ENCODE results near the gene NOX4. TPM values are rescaled to one million over a fixed set of nuclear protein-coding genes. Genes with fewer than 3 reads are reported as not detected.

Gene NOX4
- total RNA-seq, 1 experiment from 2014 or later: 3.0 TPM

DNA sequence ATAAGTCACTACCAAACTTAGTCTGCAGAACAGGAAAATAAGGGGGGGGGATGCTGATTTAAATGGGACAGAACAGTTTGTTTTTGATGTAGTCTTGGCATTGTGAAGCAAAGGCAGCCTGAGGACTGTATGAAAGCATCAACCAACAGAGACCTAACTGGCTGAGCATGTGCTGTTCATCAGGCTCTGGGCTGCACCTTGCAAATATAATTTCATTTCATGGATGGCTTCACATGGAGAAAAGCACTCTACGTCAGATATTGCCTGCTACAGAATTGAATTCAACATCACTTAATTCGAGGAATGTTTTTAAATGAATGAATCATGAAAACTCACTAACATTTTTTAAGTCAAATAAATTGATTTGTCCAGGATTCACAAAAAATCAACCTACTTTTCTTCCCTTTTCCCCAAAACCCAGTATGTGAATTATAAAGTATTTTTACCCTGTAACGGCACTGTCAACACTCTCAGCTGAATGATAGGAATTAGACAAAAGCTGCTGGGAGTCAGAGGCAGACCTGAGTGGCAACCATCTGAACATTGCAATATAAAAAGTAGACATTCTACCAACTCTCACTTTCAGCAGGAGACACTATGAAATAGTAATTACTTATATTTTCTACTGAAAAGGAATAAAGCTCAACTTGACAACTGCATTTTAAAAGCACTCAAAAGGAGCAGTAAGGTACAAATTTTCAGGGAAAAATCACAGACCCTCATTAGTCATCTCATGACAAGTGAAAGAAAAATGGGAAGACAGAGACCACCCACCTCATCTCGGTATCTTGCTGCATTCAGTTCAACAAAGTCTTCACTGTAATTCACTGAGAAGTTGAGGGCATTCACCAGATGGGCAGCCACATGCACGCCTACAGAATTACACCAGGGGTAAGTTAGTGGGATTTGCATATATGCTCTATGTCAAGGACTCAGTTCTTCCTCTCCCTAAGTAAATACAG is 47.5 kb downstream of the NOX4 start:
- no peak overlapping the region for H2AFZ ChIP-seq (ENCODE audit: low read length)
- TF ChIP-seq, protein P1, sequence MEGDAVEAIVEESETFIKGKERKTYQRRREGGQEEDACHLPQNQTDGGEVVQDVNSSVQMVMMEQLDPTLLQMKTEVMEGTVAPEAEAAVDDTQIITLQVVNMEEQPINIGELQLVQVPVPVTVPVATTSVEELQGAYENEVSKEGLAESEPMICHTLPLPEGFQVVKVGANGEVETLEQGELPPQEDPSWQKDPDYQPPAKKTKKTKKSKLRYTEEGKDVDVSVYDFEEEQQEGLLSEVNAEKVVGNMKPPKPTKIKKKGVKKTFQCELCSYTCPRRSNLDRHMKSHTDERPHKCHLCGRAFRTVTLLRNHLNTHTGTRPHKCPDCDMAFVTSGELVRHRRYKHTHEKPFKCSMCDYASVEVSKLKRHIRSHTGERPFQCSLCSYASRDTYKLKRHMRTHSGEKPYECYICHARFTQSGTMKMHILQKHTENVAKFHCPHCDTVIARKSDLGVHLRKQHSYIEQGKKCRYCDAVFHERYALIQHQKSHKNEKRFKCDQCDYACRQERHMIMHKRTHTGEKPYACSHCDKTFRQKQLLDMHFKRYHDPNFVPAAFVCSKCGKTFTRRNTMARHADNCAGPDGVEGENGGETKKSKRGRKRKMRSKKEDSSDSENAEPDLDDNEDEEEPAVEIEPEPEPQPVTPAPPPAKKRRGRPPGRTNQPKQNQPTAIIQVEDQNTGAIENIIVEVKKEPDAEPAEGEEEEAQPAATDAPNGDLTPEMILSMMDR (conservative IDR thresholded peaks at IDR 0.05): no peak

More for the DNA sequence above, 47.5 kb downstream of the NOX4 start:
- Histone ChIP-seq H3K14ac (ENCODE audit: insufficient read depth, low read length) (no peak overlapping the region), H3K27me3 (ENCODE audit: insufficient read depth, low read length) (no peaks in the 10 kb centered on the region), H3K18ac (ENCODE audit: insufficient read length, low read depth, low read length) (no peak overlapping the region), H3T11ph (ENCODE audit: low read length) (no peak overlapping the region), H2BK120ac (ENCODE audit: low read depth, low read length, poor library complexity, severe bottlenecking) (no peak overlapping the region), H3K4me1 (ENCODE audit: insufficient read depth, low read length) (no peaks in the 10 kb centered on the region), H2BK20ac (ENCODE audit: low read depth, low read length, poor library complexity, severe bottlenecking) (no peak overlapping the region), H3K27ac (ENCODE audit: insufficient read length, low read depth, low read length) (no peak overlapping the region), H4K91ac (ENCODE audit: insufficient read length, low read depth, low read length) (no peak overlapping the region), H2AK5ac (ENCODE audit: insufficient read length, low read length) (no peak overlapping the region), H3K23me2 (ENCODE audit: insufficient read length, low read depth, low read length, poor library complexity, severe bottlenecking) (no peaks in the 10 kb centered on the region), H2BK5ac (ENCODE audit: insufficient read length, low read length) (no peak overlapping the region), H3K79me1 (ENCODE audit: insufficient read depth, low read depth, low read length, poor library complexity, severe bottlenecking) (no peaks in the 10 kb centered on the region), H3K4me2 (ENCODE audit: insufficient read depth, insufficient read length, low read length) (no peak overlapping the region), H3K23ac (ENCODE audit: insufficient read length, low read depth, low read length) (no peak overlapping the region), H3K56ac (ENCODE audit: insufficient read length, low read depth, low read length) (no peak overlapping the region), H2BK15ac (ENCODE audit: low read depth, low read length) (no peak overlapping the region), H3K9me3 (ENCODE audit: control insufficient read depth, low read depth, low read length) (no peaks in the 10 kb centered on the region), H3K79me2 (ENCODE audit: insufficient read depth, low read length) (peaks cover 2% of the 10 kb centered on the region; the same call in 1 of the 2 replicates), H3K4ac (ENCODE audit: low read depth, low read length) (no peak overlapping the region), H2BK12ac (ENCODE audit: insufficient read length, low read depth, low read length) (no peak overlapping the region), H4K20me1 (ENCODE audit: control insufficient read depth, insufficient read depth, insufficient read length) (no peaks in the 10 kb centered on the region), H4K5ac (ENCODE audit: insufficient read length, low read depth, low read length) (no peak overlapping the region), H4K8ac (replicated peaks; ENCODE audit: insufficient read length, low read depth, low read length) (no peak overlapping the region), H3K9ac (ENCODE audit: extremely low read depth, insufficient read length, low read length) (no peak overlapping the region)
- no CpG with 5 or more reads among the region's 5 CpGs for WGBS (ENCODE audit: extremely low coverage, insufficient read length, low lambda C conversion rate)
- no peaks in the 10 kb centered on the region; a peak in 1 of 4 replicates for H3K4me1 Mint-ChIP-seq
- no peak for DNase-seq
- H3K9me3 Mint-ChIP-seq: peaks cover 0 to 5% of the 10 kb centered on the region in 2 experiments; a peak in 1 of 5 replicates
- H3K27ac Mint-ChIP-seq: peak overlapping the region in 1 of 3 experiments; percentile 80; a peak in 3 of 7 replicates
- peaks cover 0 to 11% (median 0%) of the 10 kb centered on the region in 3 experiments; a peak in 2 of 7 replicates for H3K36me3 Mint-ChIP-seq (ENCODE audit: insufficient read depth in 1 of 3, low read depth in 3 of 3)
- no peak overlapping the region for H3K4me3 Mint-ChIP-seq
- H3K27me3 Mint-ChIP-seq (ENCODE audit: low read depth): no peaks in the 10 kb centered on the region
